H1 (cell line): ENCODE data around the gene LCN10. TPM values are rescaled to one million over a fixed set of nuclear protein-coding genes. Genes with fewer than 3 reads are reported as not detected.

Source experiments
- CTCF ChIA-PET: fragments of 300-600 bp; sonication (Branson Sonifier 250); formaldehyde crosslinking; loops from one replicate; lab custom pipeline; 2021; ENCODE audit not compliant: partially characterized antibody; lab: Charles Lee
- POLR2A ChIA-PET: fragments of 300-600 bp; sonication (Branson Sonifier 250); formaldehyde crosslinking; loops from one replicate; lab custom pipeline; 2021; ENCODE audit warnings: inconsistent platforms; ENCODE audit not compliant: partially characterized antibody; lab: Charles Lee
- DNase-seq, 2 experiments: peaks; one replicate each; pipeline versions ENCODE4 v3.0.0 to v3.0.0-alpha.2; 2010 to 2022; ENCODE audit warnings: low spot score in 2 of 2, low read depth in 1 of 2, mixed read lengths in 1 of 2
- FAIRE-seq: peaks from 2 replicates; lab custom pipeline; 2011; peaks lifted over from hg19 to GRCh38; lab: Jason Lieb, UNC
- H2AFZ ChIP-seq: 2 replicates; pipeline ENCODE4 v1.8.1; 2012; ENCODE audit warnings: low read length, inconsistent platforms
- H2AK5ac ChIP-seq: 2 replicates; pipeline ENCODE4 v1.6.1; 2013; ENCODE audit warnings: low read depth, low read length
- H2BK120ac ChIP-seq: replicated peaks from 2 replicates; pipeline ENCODE3; 2013; ENCODE audit warnings: low read depth, low read length, inconsistent platforms
- H2BK12ac ChIP-seq: 2 replicates; pipeline ENCODE4 v1.6.1; 2013; ENCODE audit warnings: low read depth, low read length
- H2BK15ac ChIP-seq: 2 replicates; pipeline ENCODE4 v1.6.1; 2013; ENCODE audit warnings: low read length
- H2BK20ac ChIP-seq: 2 replicates; pipeline ENCODE4 v1.6.1; 2013; ENCODE audit warnings: low read length
- H2BK5ac ChIP-seq: 2 replicates; pipeline ENCODE4 v1.6.1; 2013; ENCODE audit warnings: low read depth, low read length
- H3K14ac ChIP-seq: 2 replicates; pipeline ENCODE4 v1.6.1; 2013; ENCODE audit warnings: inconsistent platforms; ENCODE audit not compliant: insufficient read length
- H3K18ac ChIP-seq: 2 replicates; pipeline ENCODE4 v1.6.1; 2013; ENCODE audit warnings: low read length; ENCODE audit errors: extremely low read depth
- H3K23ac ChIP-seq: 2 replicates; pipeline ENCODE4 v1.6.1; 2013; ENCODE audit warnings: inconsistent platforms; ENCODE audit not compliant: insufficient read length
- H3K23me2 ChIP-seq: 2 replicates; pipeline ENCODE4 v1.6.1; 2013; ENCODE audit warnings: low read depth, low read length
- H3K27ac ChIP-seq: 2 replicates; pipeline ENCODE4 v1.6.1; 2011; ENCODE audit warnings: low read depth, low read length, inconsistent platforms
- H3K27me3 ChIP-seq, 4 experiments: replicated peaks in 1 of 4; 1 replicate in 1 of 4; 2 replicates in 3 of 4; pipeline versions ENCODE4 v1.6.1 to v1.8.1; 2011 to 2013; ENCODE audit warnings: low read length in 3 of 4, mild to moderate bottlenecking in 3 of 4, inconsistent platforms in 2 of 4, mixed read lengths in 2 of 4, moderate library complexity in 1 of 4; ENCODE audit not compliant: control insufficient read depth in 3 of 4, insufficient read depth in 3 of 4; ENCODE audit errors: extremely low read depth in 1 of 4
- H3K36me3 ChIP-seq, 4 experiments: 2 replicates each; pipeline versions ENCODE4 v1.6.1 to v1.8.1; 2011 to 2013; ENCODE audit warnings: mild to moderate bottlenecking in 4 of 4, low read length in 3 of 4, moderate library complexity in 2 of 4, control low read depth in 1 of 4, inconsistent platforms in 1 of 4; ENCODE audit not compliant: insufficient read depth in 4 of 4, control insufficient read depth in 2 of 4
- H3K4ac ChIP-seq: replicated peaks from 2 replicates; pipeline ENCODE3; 2013; ENCODE audit warnings: low read length, low read depth, mixed read lengths, inconsistent platforms; ENCODE audit not compliant: insufficient read length
- H3K4me1 ChIP-seq, 4 experiments: replicated peaks in 1 of 4; 1 replicate in 1 of 4; 2 replicates in 3 of 4; pipeline versions ENCODE4 v1.6.1 to v1.8.1; 2011 to 2013; ENCODE audit warnings: low read length in 3 of 4, inconsistent platforms in 2 of 4, mixed read lengths in 1 of 4; ENCODE audit not compliant: insufficient read depth in 4 of 4, control insufficient read depth in 3 of 4
- H3K4me2 ChIP-seq, 2 experiments: 2 replicates each; pipeline versions ENCODE4 v1.6.1 to v1.8.1; 2011 to 2013; ENCODE audit warnings: low read depth in 2 of 2, low read length in 2 of 2, control low read depth in 1 of 2, inconsistent platforms in 1 of 2, mild to moderate bottlenecking in 1 of 2; ENCODE audit not compliant: insufficient read depth in 1 of 2
- H3K4me3 ChIP-seq, 4 experiments: fragments of 200-600, 300-600 bp in 1 of 4; sonication (generic), shearing (Covaris generic), sonication (Bioruptor Twin) in 1 of 4; 2 replicates each; pipeline versions ENCODE4 v1.5.1 to v1.8.1; 2011 to 2016; ENCODE audit warnings: low read length in 4 of 4, low read depth in 3 of 4, control low read depth in 2 of 4, inconsistent platforms in 2 of 4, mild to moderate bottlenecking in 2 of 4, mixed read lengths in 1 of 4, moderate library complexity in 1 of 4; ENCODE audit not compliant: insufficient read depth in 2 of 4; ENCODE audit errors: extremely low read depth in 1 of 4
- H3K56ac ChIP-seq: replicated peaks from 2 replicates; pipeline ENCODE3; 2013; ENCODE audit warnings: low read depth, mild to moderate bottlenecking, mixed read lengths, low read length, inconsistent platforms; ENCODE audit not compliant: insufficient read length
- H3K79me1 ChIP-seq: 2 replicates; pipeline ENCODE4 v1.6.1; 2013; ENCODE audit warnings: low read depth, low read length, control low read depth
- H3K79me2 ChIP-seq, 2 experiments: 2 replicates each; pipeline versions ENCODE4 v1.6.1 to v1.8.1; 2012 to 2013; ENCODE audit warnings: low read length in 2 of 2, mild to moderate bottlenecking in 2 of 2, inconsistent platforms in 1 of 2; ENCODE audit not compliant: insufficient read depth in 2 of 2, control insufficient read depth in 1 of 2
- H3K9ac ChIP-seq, 4 experiments: replicated peaks in 1 of 4; 1 replicate in 1 of 4; 2 replicates in 3 of 4; pipeline versions ENCODE4 v1.6.1 to v1.8.1; 2011 to 2013; ENCODE audit warnings: low read depth in 3 of 4, low read length in 3 of 4, control low read depth in 2 of 4, mild to moderate bottlenecking in 2 of 4, moderate library complexity in 2 of 4, inconsistent platforms in 1 of 4; ENCODE audit errors: extremely low read depth in 1 of 4
- H3K9me3 ChIP-seq, 2 experiments: 2 replicates each; pipeline versions ENCODE4 v1.6.1 to v1.8.1; 2012 to 2013; ENCODE audit warnings: mild to moderate bottlenecking in 2 of 2, moderate library complexity in 2 of 2, control low read depth in 1 of 2, inconsistent platforms in 1 of 2, low read depth in 1 of 2, low read length in 1 of 2, mixed read lengths in 1 of 2; ENCODE audit not compliant: insufficient read depth in 2 of 2
- H4K20me1 ChIP-seq, 2 experiments: replicated peaks in 1 of 2; 2 replicates each; pipeline versions ENCODE3 to v1.8.1; 2011 to 2013; ENCODE audit warnings: inconsistent platforms in 2 of 2, low read length in 2 of 2, mild to moderate bottlenecking in 1 of 2; ENCODE audit not compliant: insufficient read depth in 2 of 2, control insufficient read depth in 1 of 2
- H4K5ac ChIP-seq: 2 replicates; pipeline ENCODE4 v1.6.1; 2013; ENCODE audit warnings: low read length, low read depth, mixed read lengths, inconsistent platforms; ENCODE audit not compliant: insufficient read length
- H4K8ac ChIP-seq: 2 replicates; pipeline ENCODE4 v1.8.0; 2013; ENCODE audit warnings: mild to moderate bottlenecking, moderate library complexity, low read length, inconsistent platforms; ENCODE audit not compliant: insufficient read depth; ENCODE audit errors: extremely low read depth
- H4K91ac ChIP-seq: replicated peaks from 2 replicates; pipeline ENCODE3; 2013; ENCODE audit warnings: low read length, mixed read lengths, inconsistent platforms; ENCODE audit not compliant: insufficient read length
- ASH2L ChIP-seq: fragments of 200-600, 300-600 bp; sonication (generic); IDR thresholded peaks from one replicate; pipeline ENCODE4 v1.7.1; 2017; ENCODE audit warnings: low read length
- ATF2 ChIP-seq: IDR thresholded peaks from 2 replicates; pipeline ENCODE4 v1.6.1; 2012; ENCODE audit warnings: low read length, inconsistent platforms
- CHD2 ChIP-seq: IDR thresholded peaks from 2 replicates; pipeline ENCODE4 v1.6.1; 2012; ENCODE audit warnings: low read length, improper control_type of control experiment
- EZH2 ChIP-seq: fragments of 200-600 bp; sonication (generic); IDR thresholded peaks from 2 replicates; pipeline ENCODE4 v1.7.1; 2012; ENCODE audit warnings: low read depth, mild to moderate bottlenecking, moderate library complexity, low read length, inconsistent platforms; ENCODE audit not compliant: severe bottlenecking
- FOSL1 ChIP-seq: IDR thresholded peaks from 2 replicates; pipeline ENCODE4 v1.6.1; 2011; ENCODE audit warnings: mild to moderate bottlenecking, low read depth, low read length, moderate library complexity; ENCODE audit not compliant: insufficient read depth
- NANOG ChIP-seq: IDR thresholded peaks from 2 replicates; pipeline ENCODE4 v1.6.1; 2011; ENCODE audit warnings: low read length, low read depth, mild to moderate bottlenecking, inconsistent platforms; ENCODE audit not compliant: insufficient read depth, poor library complexity, severe bottlenecking
- NRF1 ChIP-seq: IDR thresholded peaks from 2 replicates; pipeline ENCODE4 v1.6.1; 2011; ENCODE audit warnings: mild to moderate bottlenecking, low read depth, low read length, improper control_type of control experiment
- RBBP5 ChIP-seq: IDR thresholded peaks from 2 replicates; pipeline ENCODE4 v1.7.1; 2012; ENCODE audit warnings: low read depth, mild to moderate bottlenecking, inconsistent platforms, low read length, moderate library complexity, borderline replicate concordance
- SIN3A ChIP-seq, 2 experiments: IDR thresholded peaks in 1 of 2; conservative IDR thresholded peaks in 1 of 2; 2 replicates each; pipeline ENCODE4 v1.6.1; 2011 to 2012; ENCODE audit warnings: low read length in 2 of 2, improper control_type of control experiment in 1 of 2, low read depth in 1 of 2, mild to moderate bottlenecking in 1 of 2
- SIRT6 ChIP-seq: IDR thresholded peaks from one replicate; pipeline ENCODE4 v1.7.1; 2012; ENCODE audit warnings: low read length, inconsistent platforms
- SP2 ChIP-seq: IDR thresholded peaks from 2 replicates; pipeline ENCODE4 v1.6.1; 2012; ENCODE audit warnings: mild to moderate bottlenecking, low read length, inconsistent platforms
- WGBS, 2 experiments: shearing (Covaris generic) in 1 of 2; methylation state at CpG; one replicate each; pipeline versions ENCODE4 v1.1.6 to v1.1.7; 2013 to 2015; ENCODE audit warnings: low lambda C conversion rate in 2 of 2, mixed read lengths in 2 of 2, inconsistent platforms in 1 of 2, low coverage in 1 of 2, missing lambda C conversion rate in 1 of 2; ENCODE audit not compliant: insufficient replicate concordance in 2 of 2, insufficient coverage in 1 of 2, insufficient read length in 1 of 2; ENCODE audit errors: extremely low coverage in 1 of 2, missing lambda C conversion rate in 1 of 2; 5-methylcytosine and 5-hydroxymethylcytosine counted together
- polyA plus RNA-seq, 7 experiments: library from polyadenylated mRNA; depleted of rRNA in 3 of 7; stranded (reverse) in 5 of 7; unstranded in 2 of 7; fragments of >200 nt in 5 of 7; fragments of 200-250 nt in 2 of 7; gene quantifications; 1 replicate in 5 of 7; 2 replicates in 1 of 7; 4 replicates in 1 of 7; pipeline versions ENCODE4 v1.2.1 to v1.2.3, GENCODE V29; 2011 to 2013; ENCODE audit warnings: missing spikeins in 2 of 7, mixed read lengths in 2 of 7
- total RNA-seq: library from RNA; stranded (reverse); fragmentation: NEBNext Ultra II Directional; extraction: Animal tissue kit (Norgen Biotek cat#: 25700); gene quantifications from 2 replicates; pipeline ENCODE4 v1.2.1, GENCODE V29; 2021
- TF ChIP-seq, protein P1 (sequence below): IDR thresholded peaks from 2 replicates; pipeline ENCODE4 v1.6.1; 2012; ENCODE audit warnings: inconsistent platforms

Gene LCN10
- total and polyA plus RNA-seq, 2 of the 8 experiments (the other 6 are each of a cell fraction or from before 2014, with no cell fraction given): 2.6 to 2.8 TPM

DNA sequence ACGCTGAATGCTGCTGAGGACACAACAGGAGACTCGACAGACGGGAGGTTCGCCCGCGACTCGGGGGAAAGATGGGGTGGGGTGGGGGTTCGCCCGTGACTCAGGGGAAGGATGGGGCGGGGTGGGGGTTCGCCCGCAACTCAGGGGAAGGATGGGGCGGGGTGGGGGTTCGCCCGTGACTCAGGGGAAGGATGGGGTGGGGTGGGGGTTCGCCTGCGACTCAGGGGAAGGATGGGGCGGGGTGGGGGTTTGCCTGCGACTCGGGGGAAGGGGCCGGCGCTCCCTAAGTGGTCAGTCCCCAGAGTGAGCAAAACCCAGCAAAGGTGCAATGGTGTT lies 3.4 kb upstream of the LCN10 start:
- no peak overlapping the region for H4K8ac ChIP-seq
- H2BK15ac ChIP-seq: no peak overlapping the region
- H3K23ac ChIP-seq: no peak overlapping the region
- H4K5ac ChIP-seq: no peak overlapping the region
- no peak overlapping the region for H3K56ac ChIP-seq
- no peak overlapping the region for H2BK12ac ChIP-seq
- H3K27ac ChIP-seq: no peak overlapping the region
- H3K18ac ChIP-seq: no peak overlapping the region
- H3K14ac ChIP-seq: no peak overlapping the region
- ChIA-PET CTCF (interaction anchor here (1.5 to 2.3 kb wide), 2 partner anchors 14 to 75 kb away, joined by 5 to 8 read pairs; no protein-coding TSS in a partner anchor), POLR2A (interaction anchor here (11.7 kb wide), 1 partner anchor 16 kb away, joined by 137 read pairs; no protein-coding TSS in a partner anchor)
- H2AK5ac ChIP-seq: no peak overlapping the region
- H3K79me2 ChIP-seq: no peaks in the 10 kb centered on the region
- no peak overlapping the region for H3K9ac ChIP-seq
- no peak overlapping the region for H4K91ac ChIP-seq
- H3K23me2 ChIP-seq: no peaks in the 10 kb centered on the region; the same call in 1 of the 2 replicates
- no peak for FAIRE-seq
- H3K4me2 ChIP-seq: no peak overlapping the region
- peaks cover 0 to 19% (median 9%) of the 10 kb centered on the region in 4 experiments; a peak in 6 of 7 replicates for H3K4me1 ChIP-seq
- no peak for DNase-seq
- no peaks in the 10 kb centered on the region for H3K9me3 ChIP-seq
- no peak overlapping the region for H2BK5ac ChIP-seq
- H2BK120ac ChIP-seq: no peak overlapping the region
- 83% methylated on average over 1 of the region's 22 CpGs; no CpG with 5 or more reads in 1 of the 2 experiments for WGBS, 2 experiments
- no peak overlapping the region for H2AFZ ChIP-seq
- no peak overlapping the region for H3K4me3 ChIP-seq
- no peaks in the 10 kb centered on the region for H3K36me3 ChIP-seq
- H2BK20ac ChIP-seq: no peak overlapping the region
- H3K4ac ChIP-seq: no peak overlapping the region
- no peaks in the 10 kb centered on the region for H3K79me1 ChIP-seq
- H4K20me1 ChIP-seq: no peaks in the 10 kb centered on the region
- H3K27me3 ChIP-seq: peaks cover 0 to 4% (median 0%) of the 10 kb centered on the region in 4 experiments; a peak in 2 of 7 replicates
- TF ChIP-seq EZH2 (no peak), SIN3A (conservative IDR thresholded peaks at IDR 0.05 in 1 of 2, IDR thresholded peaks at IDR 0.05 in 1 of 2; ENCODE audit: low read depth in 1 of 2, low read length in 2 of 2) (no peak), SP2 (no peak), NRF1 (no peak), ASH2L (no peak), NANOG (no peak), FOSL1 (no peak), CHD2 (no peak), RBBP5 (no peak), SIRT6 (no peak), ATF2 (no peak)
- TF ChIP-seq, protein P1, sequence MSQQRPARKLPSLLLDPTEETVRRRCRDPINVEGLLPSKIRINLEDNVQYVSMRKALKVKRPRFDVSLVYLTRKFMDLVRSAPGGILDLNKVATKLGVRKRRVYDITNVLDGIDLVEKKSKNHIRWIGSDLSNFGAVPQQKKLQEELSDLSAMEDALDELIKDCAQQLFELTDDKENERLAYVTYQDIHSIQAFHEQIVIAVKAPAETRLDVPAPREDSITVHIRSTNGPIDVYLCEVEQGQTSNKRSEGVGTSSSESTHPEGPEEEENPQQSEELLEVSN: no peak
